Nephron progenitor cell (in vitro differentiated cells): ENCODE data around the gene KRT36.

Experiments used
- DNase-seq: peaks from one replicate; pipeline ENCODE4 v3.0.0; 2021
- H3K27ac Mint-ChIP-seq: 2 replicates; pipeline ENCODE4 v1.8.0; 2021; ENCODE audit warnings: mild to moderate bottlenecking, moderate library complexity, mixed read lengths
- H3K27me3 Mint-ChIP-seq: 2 replicates; pipeline ENCODE4 v1.8.0; 2021; ENCODE audit warnings: mild to moderate bottlenecking, low read depth, mixed read lengths; ENCODE audit not compliant: poor library complexity
- H3K36me3 Mint-ChIP-seq: 2 replicates; pipeline ENCODE4 v1.8.0; 2021; ENCODE audit warnings: low read depth, mixed read lengths
- H3K4me1 Mint-ChIP-seq: 2 replicates; pipeline ENCODE4 v1.8.0; 2021; ENCODE audit warnings: mixed read lengths
- H3K4me3 Mint-ChIP-seq: 2 replicates; pipeline ENCODE4 v1.8.0; 2021; ENCODE audit warnings: mild to moderate bottlenecking, moderate library complexity, mixed read lengths
- H3K9me3 Mint-ChIP-seq: 2 replicates; pipeline ENCODE4 v1.8.0; 2021; ENCODE audit warnings: mild to moderate bottlenecking, moderate library complexity, mixed read lengths
- CTCF ChIP-seq: fragments of 200-600 bp; sonication (generic); IDR thresholded peaks from 2 replicates; pipeline ENCODE4 v1.5.0; 2021; ENCODE audit warnings: antibody characterized with exemption

Gene KRT36

GRCh38 chr17:41468346-41468745 lies 21.4 kb downstream of the KRT36 start:
- Mint-ChIP-seq H3K9me3 (peaks cover 37% of the 10 kb centered on the region), H3K36me3 (no peaks in the 10 kb centered on the region), H3K27ac (no peak overlapping the region)

GRCh38 chr17:41467561-41467960 lies 22.1 kb downstream of the KRT36 start:
- peaks cover 32% of the 10 kb centered on the region for H3K9me3 Mint-ChIP-seq
- no peak for TF ChIP-seq CTCF
- peaks cover 10% of the 10 kb centered on the region for H3K27me3 Mint-ChIP-seq
- no peaks in the 10 kb centered on the region for H3K36me3 Mint-ChIP-seq
- no peaks in the 10 kb centered on the region for H3K4me1 Mint-ChIP-seq
- DNase-seq, result no peak
- H3K4me3 Mint-ChIP-seq, result no peak overlapping the region
- H3K27ac Mint-ChIP-seq, result no peak overlapping the region

More at GRCh38 chr17:41468346-41468745, 21.4 kb downstream of the KRT36 start:
- TF ChIP-seq CTCF, result no peak
- peaks cover 11% of the 10 kb centered on the region for H3K27me3 Mint-ChIP-seq
- DNase-seq, result no peak
- no peaks in the 10 kb centered on the region for H3K4me1 Mint-ChIP-seq
- no peak overlapping the region for H3K4me3 Mint-ChIP-seq

GRCh38 chr17:41466988-41467387 lies 22.7 kb downstream of the KRT36 start, which contains the start of gene KRT32:
TSS of gene KRT32 (minus strand) at chr17:41467386. CDS start at chr17:41467325, 61 bp downstream.
- TF ChIP-seq CTCF, result no peak
- peaks cover 29% of the 10 kb centered on the region for H3K9me3 Mint-ChIP-seq
- H3K27ac Mint-ChIP-seq, result no peak within 1 kb of the TSS
- H3K4me1 Mint-ChIP-seq, result no peaks in the 10 kb centered on the region
- DNase-seq, result no peak
- H3K4me3 Mint-ChIP-seq, result no peak within 1 kb of the TSS
- H3K27me3 Mint-ChIP-seq, result peaks cover 10% of the 10 kb centered on the region
- H3K36me3 Mint-ChIP-seq, result no peaks in the 10 kb centered on the region

GRCh38 chr17:41464682-41465081 lies 25.0 kb downstream of the KRT36 start:
- no peak for DNase-seq
- H3K9me3 Mint-ChIP-seq, result peaks cover 17% of the 10 kb centered on the region
- TF ChIP-seq CTCF, result no peak
- H3K4me1 Mint-ChIP-seq, result peaks cover 4% of the 10 kb centered on the region
- no peak overlapping the region for H3K27ac Mint-ChIP-seq
- H3K36me3 Mint-ChIP-seq, result no peaks in the 10 kb centered on the region
- no peak overlapping the region for H3K4me3 Mint-ChIP-seq
- H3K27me3 Mint-ChIP-seq, result peaks cover 14% of the 10 kb centered on the region

- Mint-ChIP-seq H3K9me3 (peaks cover 14% of the 10 kb centered on the region), H3K4me3 (no peak overlapping the region), H3K36me3 (no peaks in the 10 kb centered on the region), H3K27ac (no peak overlapping the region), H3K4me1 (peaks cover 4% of the 10 kb centered on the region), H3K27me3 (peaks cover 11% of the 10 kb centered on the region)
- no peak for DNase-seq
- TF ChIP-seq CTCF, result no peak
Measured at GRCh38 chr17:41464173-41464572, 25.5 kb downstream of the KRT36 start.

DNA sequence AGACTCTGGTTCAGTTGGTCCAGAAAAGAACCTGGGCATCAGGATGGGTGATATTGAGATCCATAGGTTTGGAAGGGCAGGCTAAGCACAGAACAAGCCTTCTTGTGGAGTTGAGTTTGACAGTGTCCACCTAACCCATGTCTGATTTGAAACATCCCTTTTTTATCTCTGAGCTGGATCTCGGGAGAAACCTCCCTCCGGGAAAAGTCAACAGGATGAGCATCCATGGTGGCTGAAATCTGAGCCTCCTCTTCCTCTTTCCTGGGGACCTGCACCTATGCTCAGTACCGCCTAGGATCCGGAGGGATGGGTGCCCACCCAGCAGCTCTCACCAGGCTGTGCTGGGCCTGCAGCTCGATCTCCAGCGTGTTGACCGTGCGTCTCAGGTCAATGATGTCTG lies 26.0 kb downstream of the KRT36 start:
- Mint-ChIP-seq H3K4me1 (peaks cover 4% of the 10 kb centered on the region), H3K9me3 (peaks cover 12% of the 10 kb centered on the region)

More for the DNA sequence above, 26.0 kb downstream of the KRT36 start:
- no peak for DNase-seq
- Mint-ChIP-seq H3K27me3 (peaks cover 10% of the 10 kb centered on the region), H3K27ac (no peak overlapping the region), H3K36me3 (no peaks in the 10 kb centered on the region), H3K4me3 (no peak overlapping the region)
- no peak for TF ChIP-seq CTCF
